ENCODE data around the gene MAST1. TPM values are rescaled to one million over a fixed set of nuclear protein-coding genes. Genes with fewer than 3 reads are reported as not detected.

Gene MAST1
- total and polyA plus RNA-seq, 2 experiments from 2014 or later, result 13.9 to 19.9 TPM

DNA sequence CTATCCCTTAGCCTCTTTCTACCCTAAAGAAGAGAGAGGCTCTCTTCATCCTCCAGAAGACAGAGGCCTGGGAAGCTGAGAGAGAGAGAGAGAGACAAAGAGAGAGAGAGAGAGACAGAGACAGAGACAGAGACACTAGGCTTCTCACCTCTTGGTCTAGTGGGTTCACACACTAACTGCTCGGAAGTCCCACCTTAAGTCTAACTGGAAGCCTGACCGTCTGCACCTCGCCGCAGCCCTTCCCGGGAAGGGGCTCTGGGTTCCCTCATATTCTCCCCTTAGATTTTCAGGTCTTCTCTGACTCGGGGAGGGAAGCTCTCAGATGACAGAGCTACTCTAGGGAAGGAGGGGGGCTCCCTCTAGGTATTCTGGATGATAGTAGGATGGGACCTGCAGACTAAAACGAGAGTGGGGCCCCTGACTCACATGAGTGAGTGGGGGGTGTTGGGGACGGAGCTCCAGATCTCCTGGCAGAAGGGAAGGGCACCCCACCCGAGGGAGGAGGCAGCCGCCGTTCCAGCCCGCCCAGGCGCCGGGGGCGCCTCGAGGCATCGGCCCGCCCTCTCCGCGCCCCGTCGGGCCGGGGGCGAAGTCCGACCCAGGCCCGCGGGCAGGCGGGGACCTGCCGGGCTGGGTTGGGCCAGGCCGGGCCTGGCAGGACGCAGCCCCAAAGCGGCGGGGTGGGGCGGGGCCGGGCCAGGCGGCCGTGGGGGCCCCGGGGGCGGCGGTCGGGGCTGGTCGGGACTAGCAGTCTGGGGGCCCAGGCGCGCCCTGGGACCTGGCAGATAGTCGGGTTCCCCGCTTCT is 49.0 kb upstream of the MAST1 start:
- Mint-ChIP-seq H3K27me3 (ENCODE audit: insufficient read depth, low read depth, poor library complexity) (peaks cover 40% of the 10 kb centered on the region), H3K27ac (peak overlapping the region; percentile 57), H3K9me3 (peaks cover 3% of the 10 kb centered on the region; the same call in 2 of the 3 replicates), H3K4me3 (peak overlapping the region; percentile 79), H3K4me1 (peaks cover 26% of the 10 kb centered on the region), H3K36me3 (ENCODE audit: low read depth) (peaks cover 3% of the 10 kb centered on the region; the same call in 1 of the 3 replicates)
- Histone ChIP-seq H3K27me3 (ENCODE audit: insufficient read depth) (peaks cover 27% of the 10 kb centered on the region), H4K20me1 (replicated peaks; ENCODE audit: insufficient read depth) (no peaks in the 10 kb centered on the region), H3K79me2 (replicated peaks; ENCODE audit: insufficient read depth) (no peaks in the 10 kb centered on the region), H3F3A (replicated peaks; ENCODE audit: low read depth) (peaks cover 29% of the 10 kb centered on the region; the same call in 1 of the 2 replicates), H3K9me2 (ENCODE audit: insufficient read depth) (no peaks in the 10 kb centered on the region), H2AFZ (no peak overlapping the region), H3K4me2 (peak overlapping the region; percentile 96), H3K36me3 (ENCODE audit: insufficient read depth) (no peaks in the 10 kb centered on the region), H3K4me1 (ENCODE audit: insufficient read depth) (peaks cover 33% of the 10 kb centered on the region), H3K27ac (ENCODE audit: low read depth) (peak overlapping the region; percentile 85), H3K4me3 (peak overlapping the region; percentile 83)
- ATAC-seq (peak; percentile 7), DNase-seq (ENCODE audit: low spot score) (peak; percentile 54)
- TF ChIP-seq STAT1 (IDR thresholded peaks at IDR 0.05; ENCODE audit: unreplicated experiment) (no peak), NANOG (IDR thresholded peaks at IDR 0.05; ENCODE audit: borderline replicate concordance) (no peak), CREB1 (CRISPR knock-in tag; IDR thresholded peaks at IDR 0.05; ENCODE audit: low read depth) (no peak), JUNB (IDR thresholded peaks at IDR 0.05; ENCODE audit: unreplicated experiment) (no peak), CTCF (conservative IDR thresholded peaks at IDR 0.05; ENCODE audit: low read depth in 2 of 2) (no peak), EZH2 (IDR thresholded peaks at IDR 0.05; ENCODE audit: low read depth, unreplicated experiment) (peak; percentile 32), EZH2phosphoT487 (IDR thresholded peaks at IDR 0.05; ENCODE audit: unreplicated experiment) (no peak), ZNF114 (CRISPR knock-in tag; IDR thresholded peaks at IDR 0.05) (no peak)

- peaks cover 46% of the 10 kb centered on the region for H3K27me3 Mint-ChIP-seq (ENCODE audit: insufficient read depth, low read depth, poor library complexity)
- no peaks in the 10 kb centered on the region for H3K79me2 ChIP-seq (replicated peaks; ENCODE audit: insufficient read depth)
- H3K36me3 Mint-ChIP-seq (ENCODE audit: low read depth), result peaks cover 3% of the 10 kb centered on the region; the same call in 1 of the 3 replicates
- peaks cover 29% of the 10 kb centered on the region; the same call in 1 of the 2 replicates for H3F3A ChIP-seq (replicated peaks; ENCODE audit: low read depth)
- peak overlapping the region; percentile 83 for H3K4me3 ChIP-seq
- H3K4me3 Mint-ChIP-seq, result peak overlapping the region; percentile 85
- peaks cover 27% of the 10 kb centered on the region for H3K4me1 Mint-ChIP-seq
- H2AFZ ChIP-seq, result peak overlapping the region; percentile 78
- TF ChIP-seq, protein P1, sequence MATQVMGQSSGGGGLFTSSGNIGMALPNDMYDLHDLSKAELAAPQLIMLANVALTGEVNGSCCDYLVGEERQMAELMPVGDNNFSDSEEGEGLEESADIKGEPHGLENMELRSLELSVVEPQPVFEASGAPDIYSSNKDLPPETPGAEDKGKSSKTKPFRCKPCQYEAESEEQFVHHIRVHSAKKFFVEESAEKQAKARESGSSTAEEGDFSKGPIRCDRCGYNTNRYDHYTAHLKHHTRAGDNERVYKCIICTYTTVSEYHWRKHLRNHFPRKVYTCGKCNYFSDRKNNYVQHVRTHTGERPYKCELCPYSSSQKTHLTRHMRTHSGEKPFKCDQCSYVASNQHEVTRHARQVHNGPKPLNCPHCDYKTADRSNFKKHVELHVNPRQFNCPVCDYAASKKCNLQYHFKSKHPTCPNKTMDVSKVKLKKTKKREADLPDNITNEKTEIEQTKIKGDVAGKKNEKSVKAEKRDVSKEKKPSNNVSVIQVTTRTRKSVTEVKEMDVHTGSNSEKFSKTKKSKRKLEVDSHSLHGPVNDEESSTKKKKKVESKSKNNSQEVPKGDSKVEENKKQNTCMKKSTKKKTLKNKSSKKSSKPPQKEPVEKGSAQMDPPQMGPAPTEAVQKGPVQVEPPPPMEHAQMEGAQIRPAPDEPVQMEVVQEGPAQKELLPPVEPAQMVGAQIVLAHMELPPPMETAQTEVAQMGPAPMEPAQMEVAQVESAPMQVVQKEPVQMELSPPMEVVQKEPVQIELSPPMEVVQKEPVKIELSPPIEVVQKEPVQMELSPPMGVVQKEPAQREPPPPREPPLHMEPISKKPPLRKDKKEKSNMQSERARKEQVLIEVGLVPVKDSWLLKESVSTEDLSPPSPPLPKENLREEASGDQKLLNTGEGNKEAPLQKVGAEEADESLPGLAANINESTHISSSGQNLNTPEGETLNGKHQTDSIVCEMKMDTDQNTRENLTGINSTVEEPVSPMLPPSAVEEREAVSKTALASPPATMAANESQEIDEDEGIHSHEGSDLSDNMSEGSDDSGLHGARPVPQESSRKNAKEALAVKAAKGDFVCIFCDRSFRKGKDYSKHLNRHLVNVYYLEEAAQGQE (IDR thresholded peaks at IDR 0.05; ENCODE audit: unreplicated experiment), result no peak
- TF ChIP-seq POLR2AphosphoS5 (IDR thresholded peaks at IDR 0.05; ENCODE audit: low read depth) (peak; percentile 50; the same call in 1 of the 2 replicates), ETS1 (IDR thresholded peaks at IDR 0.05) (0 out of 2 replicates have a peak, but pooled peaks have one; percentile 21)
- no peaks in the 10 kb centered on the region for H3K9me2 ChIP-seq (ENCODE audit: insufficient read depth)
- H3K36me3 ChIP-seq (ENCODE audit: insufficient read depth), result no peaks in the 10 kb centered on the region
- no peak overlapping the region for H3K27ac Mint-ChIP-seq
- peak overlapping the region; percentile 87 for H3K27ac ChIP-seq (ENCODE audit: low read depth)
- H3K4me1 ChIP-seq (ENCODE audit: insufficient read depth), result peaks cover 34% of the 10 kb centered on the region
- H3K27me3 ChIP-seq (ENCODE audit: insufficient read depth), result peaks cover 27% of the 10 kb centered on the region
- peak; percentile 98 for DNase-seq (ENCODE audit: low spot score)
- H3K4me2 ChIP-seq, result peak overlapping the region; percentile 96
- H4K20me1 ChIP-seq (replicated peaks; ENCODE audit: insufficient read depth), result no peaks in the 10 kb centered on the region
- peaks cover 3% of the 10 kb centered on the region; the same call in 2 of the 3 replicates for H3K9me3 Mint-ChIP-seq
- ATAC-seq, result peak; percentile 44
Observed at GRCh38 chr19:12789904-12790619, 48.3 kb upstream of the MAST1 start.

Data from GM23338 (cell line).